HG03196 (cell line): ENCODE results near the gene SORCS2.

Source experiments
- ATAC-seq: cut with Tn5 transposase; IDR thresholded peaks from one replicate; pipeline ENCODE4 v1.9.1; 2021; ENCODE audit not compliant: unreplicated experiment

SORCS2 gene

GRCh38 chr4:7461230-7461629 is 268.9 kb downstream of the SORCS2 start:
- ATAC-seq = no peak

DNA sequence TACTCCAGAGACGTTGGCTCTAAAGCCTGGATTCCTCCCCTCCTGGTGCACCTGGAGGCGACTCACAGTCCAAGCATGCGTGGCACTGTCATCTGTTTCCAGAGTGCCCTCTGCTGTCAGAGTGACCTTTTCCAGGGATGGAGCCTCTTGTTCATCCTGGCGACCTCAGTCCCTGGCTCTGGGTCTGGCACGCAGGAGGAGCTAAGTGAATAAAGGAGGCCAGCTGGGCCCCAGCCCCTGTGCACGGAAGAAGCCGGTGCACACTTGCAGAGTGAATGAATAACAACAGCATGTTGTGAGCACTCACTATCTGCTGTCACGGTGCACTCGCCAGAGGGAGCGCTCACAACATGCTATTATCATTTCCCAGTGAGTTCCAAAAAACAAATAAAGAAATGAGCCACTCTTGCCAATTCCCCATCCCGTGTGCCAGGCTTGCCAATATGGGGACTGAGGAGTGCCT is 270.2 kb downstream of the SORCS2 start:
- ATAC-seq = no peak

DNA sequence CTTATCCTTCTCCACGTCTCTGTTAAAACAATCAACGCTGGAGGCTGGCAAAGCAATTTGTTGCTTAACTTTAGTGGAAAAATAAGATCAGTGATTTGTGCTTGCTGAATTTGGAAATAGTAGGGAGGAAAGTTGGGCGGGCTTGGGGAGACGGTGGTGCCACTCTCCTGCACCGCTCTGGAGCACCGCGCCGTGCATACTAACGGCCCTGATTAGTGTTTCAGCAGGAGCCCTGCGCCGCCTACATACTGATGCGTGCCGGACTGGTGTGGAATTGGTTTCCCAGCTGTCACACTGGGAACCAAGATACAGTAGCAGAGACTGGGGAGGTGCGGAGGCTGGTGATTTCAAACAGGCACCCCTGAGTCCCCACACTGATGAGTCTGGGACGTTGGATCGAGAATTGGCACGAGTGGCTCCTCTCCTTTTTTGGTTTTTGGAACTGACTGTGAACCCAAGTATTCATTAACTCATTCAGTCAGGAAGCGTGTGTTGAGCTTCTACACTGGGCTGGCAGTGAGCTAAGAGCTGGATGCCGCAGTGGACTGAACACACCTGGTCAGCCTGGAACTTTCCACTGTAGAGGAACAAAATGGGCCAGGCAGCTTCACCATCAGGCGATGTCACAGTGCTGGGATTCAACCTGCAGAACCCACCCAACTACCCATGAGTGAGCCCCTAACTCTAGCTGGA is 271.4 kb downstream of the SORCS2 start:
- ATAC-seq = no peak

DNA sequence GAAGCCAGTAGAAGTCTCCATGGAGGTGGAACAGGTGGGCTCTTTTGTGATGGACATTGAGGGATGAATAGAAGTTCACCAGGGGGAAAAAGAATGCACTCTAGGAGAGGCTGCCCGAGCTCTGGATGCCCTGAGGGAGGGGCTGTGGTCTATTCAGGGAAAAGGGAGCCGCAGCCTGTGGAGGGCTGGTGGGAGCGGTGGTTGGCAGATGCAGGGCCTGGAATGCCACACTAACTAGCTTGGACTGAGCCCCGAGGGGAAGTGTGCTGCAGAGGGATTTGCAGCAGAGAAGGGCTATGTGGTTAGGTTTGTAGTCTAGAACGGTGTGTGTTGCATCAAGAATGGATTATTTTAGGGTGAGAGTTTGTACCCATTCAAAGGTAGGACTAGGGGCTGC is 271.9 kb downstream of the SORCS2 start:
- no peak for ATAC-seq

GRCh38 chr4:7465017-7465416 is 272.7 kb downstream of the SORCS2 start:
- ATAC-seq = no peak

DNA sequence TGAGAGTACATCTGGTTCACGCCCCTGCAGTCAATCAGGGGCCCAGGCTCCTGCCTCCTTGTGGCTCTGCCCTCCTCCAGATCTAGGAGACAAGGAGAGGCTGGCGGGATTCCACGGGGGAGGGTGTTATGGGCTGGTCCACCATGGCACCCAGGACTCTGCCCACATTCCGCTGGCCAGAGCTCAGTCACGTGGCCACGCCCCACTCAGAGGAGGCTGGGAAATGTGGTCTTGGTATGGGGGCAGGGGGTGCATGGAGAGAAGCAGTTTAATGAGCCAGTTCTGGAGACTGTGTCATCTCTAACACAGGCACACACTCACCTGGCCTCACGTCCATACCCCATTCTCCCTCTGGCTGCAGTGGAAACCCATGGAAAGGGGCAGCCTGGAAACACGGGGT is 273.9 kb downstream of the SORCS2 start:
- ATAC-seq = no peak

DNA sequence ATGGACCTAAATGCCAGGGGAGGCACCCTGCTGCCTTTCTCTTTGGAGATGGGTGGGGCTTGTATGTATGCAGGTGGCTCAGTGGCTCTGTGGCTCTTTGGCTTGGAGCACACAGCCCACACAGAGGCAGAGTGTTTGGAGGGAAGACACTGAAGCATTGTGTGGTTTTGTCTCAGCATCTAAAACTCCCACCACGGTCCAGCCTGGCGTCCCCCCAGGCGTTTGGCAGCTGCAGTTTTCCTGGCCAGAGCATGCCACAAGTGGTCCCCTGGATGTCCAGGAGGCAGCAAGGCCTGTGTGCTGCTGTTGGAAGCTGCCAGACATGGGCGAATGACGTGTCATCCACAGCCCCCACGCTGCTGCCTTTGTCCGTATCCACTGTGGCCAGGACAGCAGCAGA is 274.6 kb downstream of the SORCS2 start:
- ATAC-seq = no peak

GRCh38 chr4:7467471-7467870 is 275.1 kb downstream of the SORCS2 start:
- ATAC-seq = no peak

DNA sequence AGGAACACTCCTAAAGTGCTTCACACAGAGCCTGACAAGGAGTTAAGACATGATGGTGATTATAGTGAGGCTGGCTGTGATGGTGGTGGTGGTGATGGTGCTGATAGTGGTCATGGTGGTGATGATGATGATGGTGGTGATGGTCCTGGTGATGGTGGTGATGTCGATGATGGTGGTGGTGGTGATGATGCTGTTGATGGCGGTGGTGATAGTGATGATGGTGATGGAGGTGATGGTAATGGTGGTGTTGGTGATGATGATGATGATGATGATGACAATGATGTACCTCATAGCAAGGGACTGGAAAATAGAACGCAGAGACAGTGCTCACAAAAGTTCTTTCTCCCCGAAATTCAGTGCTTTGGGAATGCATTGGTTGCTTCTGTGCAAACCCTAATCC is 276.7 kb downstream of the SORCS2 start:
- ATAC-seq = no peak

GRCh38 chr4:7470111-7470510 is 277.8 kb downstream of the SORCS2 start:
- no peak for ATAC-seq

DNA sequence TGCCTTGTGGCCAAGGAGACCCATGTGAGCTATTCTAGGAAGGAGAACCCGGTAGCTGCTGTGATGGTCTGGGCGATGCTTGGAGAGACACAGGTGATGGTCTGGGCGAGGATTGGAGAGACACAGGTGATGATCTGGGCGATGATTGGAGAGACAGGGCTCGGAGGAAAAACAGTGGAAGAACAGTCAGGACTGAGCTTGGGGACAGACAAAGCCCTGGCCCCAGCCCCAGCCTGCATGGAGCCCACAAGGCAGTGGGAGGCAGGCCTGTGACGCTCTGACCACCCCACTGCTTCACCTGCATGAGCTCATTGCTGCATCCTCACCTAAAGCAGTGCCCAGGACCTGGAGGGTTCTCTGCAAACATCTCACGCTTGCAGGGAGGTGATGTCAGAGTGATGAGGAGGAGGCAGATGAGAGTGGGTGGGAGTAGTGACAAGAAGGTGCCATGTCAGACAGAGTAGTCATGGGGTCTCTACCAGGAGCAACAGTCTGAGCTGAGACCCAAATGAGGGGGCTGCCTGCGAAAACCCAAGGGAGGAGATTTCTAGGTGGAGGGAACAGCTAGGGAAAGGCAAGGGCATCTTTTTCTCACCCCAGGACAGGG is 278.3 kb downstream of the SORCS2 start:
- no peak for ATAC-seq

- ATAC-seq = no peak
Measured at GRCh38 chr4:7472442-7473013, 280.2 kb downstream of the SORCS2 start.

DNA sequence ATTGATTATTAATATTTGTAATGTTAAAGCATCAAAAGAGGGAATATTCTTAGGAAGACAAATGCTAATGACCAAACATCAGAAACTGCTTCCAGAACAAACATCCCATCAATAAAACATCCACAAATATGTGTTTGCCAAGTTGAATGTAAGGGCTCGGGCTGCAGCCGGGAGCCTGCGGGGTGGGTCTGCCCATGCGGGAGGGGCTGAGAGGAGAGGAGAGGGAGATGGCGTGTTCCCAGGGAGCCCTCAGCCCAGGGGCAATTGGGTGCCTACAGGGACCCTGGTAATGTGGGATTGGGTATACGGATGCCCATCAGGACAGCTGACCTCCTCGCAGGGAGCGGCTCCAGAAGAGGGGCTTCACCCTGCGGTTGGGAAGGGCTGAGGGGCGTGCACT is 280.7 kb downstream of the SORCS2 start:
- ATAC-seq = no peak

- no peak for ATAC-seq
Measured at GRCh38 chr4:7474320-7474719, 282.0 kb downstream of the SORCS2 start.

GRCh38 chr4:7475207-7475606 is 282.9 kb downstream of the SORCS2 start:
- ATAC-seq = no peak

DNA sequence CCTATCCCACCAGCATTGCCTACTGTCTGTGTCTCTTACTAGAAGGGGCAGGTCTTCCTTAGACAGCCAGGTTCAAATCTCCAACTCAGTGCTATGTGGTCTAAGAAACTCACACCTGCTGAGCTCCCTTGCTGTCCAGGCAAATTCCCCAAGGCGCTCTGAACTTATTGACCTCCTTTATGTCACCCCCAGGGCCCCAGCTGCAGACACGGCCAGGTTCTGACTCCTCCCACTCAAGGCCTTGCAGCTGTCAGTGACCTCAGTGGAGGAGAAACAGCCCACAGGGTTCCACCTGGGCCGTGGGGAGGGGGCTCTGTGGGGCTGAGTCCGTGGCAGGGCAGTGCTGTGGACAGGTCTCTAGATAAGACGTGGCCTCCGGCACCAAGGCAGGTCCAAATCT is 284.5 kb downstream of the SORCS2 start:
- no peak for ATAC-seq

DNA sequence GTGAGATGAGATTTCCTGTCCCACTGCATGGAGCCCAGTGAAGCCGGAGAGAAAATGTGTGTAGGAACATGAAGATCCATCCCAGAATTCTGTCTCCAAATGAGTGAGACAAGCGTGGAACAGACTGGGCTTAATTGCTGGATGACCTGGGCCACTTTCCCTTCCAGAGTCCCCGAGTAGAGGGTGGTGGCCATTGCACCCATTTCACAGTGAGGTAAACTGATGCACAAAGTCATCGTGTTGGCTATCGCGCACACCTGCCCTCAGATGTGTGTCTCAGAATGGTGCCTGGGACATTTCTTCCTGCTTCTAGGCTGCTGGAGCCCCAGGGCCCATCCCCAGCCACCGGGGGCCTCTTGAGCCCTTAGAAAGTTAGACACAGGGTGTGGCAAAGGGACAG is 285.4 kb downstream of the SORCS2 start:
- ATAC-seq = no peak

- no peak for ATAC-seq
Measured at GRCh38 chr4:7478665-7479064, 286.3 kb downstream of the SORCS2 start.

GRCh38 chr4:7480423-7480822 is 288.1 kb downstream of the SORCS2 start:
- ATAC-seq = no peak

DNA sequence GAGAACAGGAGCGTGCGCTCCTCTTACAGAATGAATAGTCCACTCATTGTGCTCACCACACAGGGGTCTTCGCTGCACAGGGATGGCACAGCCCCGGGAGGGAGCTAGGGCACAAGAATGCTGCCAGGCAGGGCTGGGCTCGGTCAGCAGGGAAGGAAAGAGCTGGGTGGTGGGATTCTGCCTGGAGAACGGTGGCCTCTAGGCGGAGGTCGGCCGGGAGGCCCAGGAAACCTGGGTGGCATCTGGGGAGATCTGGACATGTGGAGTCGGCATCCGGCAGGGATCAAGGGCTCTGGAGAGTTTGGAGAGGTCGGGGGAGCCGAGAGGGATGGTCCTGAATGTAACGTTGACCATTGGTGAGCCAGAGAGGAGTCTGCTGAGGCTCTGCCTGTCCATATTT is 288.9 kb downstream of the SORCS2 start:
- ATAC-seq = no peak

DNA sequence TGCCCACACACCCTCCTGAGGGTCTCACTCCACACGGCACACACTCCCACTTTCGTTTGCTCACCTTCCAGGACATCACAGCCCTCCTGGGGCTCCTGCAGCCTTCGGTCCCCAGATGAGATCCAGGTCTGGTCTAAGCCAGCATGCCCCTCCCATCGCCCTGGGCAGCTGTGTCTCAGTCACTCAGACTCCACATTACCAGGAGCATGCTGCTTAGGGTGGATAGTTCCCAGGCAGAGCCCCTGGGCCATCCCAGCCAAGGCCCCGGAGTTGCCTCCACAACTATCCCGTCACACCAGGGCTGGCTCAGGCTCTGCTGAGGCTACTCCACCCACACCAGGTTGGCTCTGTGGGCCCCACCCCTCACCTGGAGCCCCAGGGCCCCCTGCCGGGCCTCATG is 292.8 kb downstream of the SORCS2 start:
- no peak for ATAC-seq

- no peak for ATAC-seq
Measured at GRCh38 chr4:7486101-7486500, 293.8 kb downstream of the SORCS2 start.

DNA sequence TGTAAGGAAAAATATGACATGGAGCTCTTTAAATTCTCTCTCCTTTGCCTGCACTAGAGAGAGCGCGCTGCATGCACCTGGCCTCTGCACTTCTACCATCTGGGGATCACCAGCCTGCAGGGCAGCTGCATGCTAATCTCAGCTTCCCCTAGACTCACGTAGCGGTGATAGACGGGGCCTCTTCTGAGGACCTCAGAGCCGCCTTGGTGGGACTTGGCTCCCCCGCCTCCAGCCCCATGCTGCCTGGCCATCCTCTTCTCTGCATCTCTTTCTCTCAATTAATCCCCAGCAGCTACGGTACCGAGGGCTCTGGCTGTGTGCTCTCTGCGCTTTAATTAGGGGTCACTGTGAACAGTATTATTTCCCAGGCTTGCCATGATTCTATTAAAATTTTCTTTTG is 295.2 kb downstream of the SORCS2 start:
- no peak for ATAC-seq
